Hepatocyte (in vitro differentiated cells): ENCODE results near the gene NANOGP8. TPM values are rescaled to one million over a fixed set of nuclear protein-coding genes. Genes with fewer than 3 reads are reported as not detected.

ENCODE experiments used
- DNase-seq: peaks from one replicate; pipeline ENCODE4 v3.0.0-alpha.2; 2016; ENCODE audit warnings: low spot score
- H2AFZ ChIP-seq: fragments of 200-600 bp; sonication (generic); 2 replicates; pipeline ENCODE4 v1.6.0; 2016; ENCODE audit warnings: antibody characterized with exemption, mild to moderate bottlenecking
- H3K27ac ChIP-seq: fragments of 200-600 bp; sonication (generic); 2 replicates; pipeline ENCODE4 v1.5.1; 2016; ENCODE audit warnings: mild to moderate bottlenecking
- H3K27me3 ChIP-seq: fragments of 200-600 bp; sonication (generic); 2 replicates; pipeline ENCODE4 v1.6.1; 2016
- H3K36me3 ChIP-seq: fragments of 200-600 bp; sonication (generic); replicated peaks from 2 replicates; pipeline ENCODE4 v1.5.1; 2016; ENCODE audit warnings: low read depth; ENCODE audit not compliant: insufficient read depth
- H3K4me1 ChIP-seq: fragments of 200-600 bp; sonication (generic); 2 replicates; pipeline ENCODE4 v1.5.1; 2016; ENCODE audit warnings: mild to moderate bottlenecking, moderate library complexity; ENCODE audit not compliant: insufficient read depth
- H3K4me2 ChIP-seq: fragments of 200-600 bp; sonication (generic); 2 replicates; pipeline ENCODE4 v1.6.0; 2016
- H3K4me3 ChIP-seq: fragments of 200-600 bp; sonication (generic); 2 replicates; pipeline ENCODE4 v1.5.1; 2016; ENCODE audit warnings: mild to moderate bottlenecking
- H3K79me2 ChIP-seq: fragments of 200-600 bp; sonication (generic); 2 replicates; pipeline ENCODE4 v1.6.0; 2017; ENCODE audit warnings: mild to moderate bottlenecking
- H3K9me2 ChIP-seq: fragments of 200-600 bp; sonication (generic); replicated peaks from 2 replicates; pipeline ENCODE4 v1.6.0; 2017; ENCODE audit warnings: mild to moderate bottlenecking; ENCODE audit not compliant: insufficient read depth
- H3K9me3 ChIP-seq: fragments of 200-600 bp; sonication (generic); 2 replicates; pipeline ENCODE4 v1.5.1; 2016; ENCODE audit warnings: low read depth, mild to moderate bottlenecking
- H4K20me1 ChIP-seq: fragments of 200-600 bp; sonication (generic); 2 replicates; pipeline ENCODE4 v1.6.0; 2016; ENCODE audit warnings: mild to moderate bottlenecking; ENCODE audit not compliant: insufficient read depth, poor library complexity, severe bottlenecking
- EZH2 ChIP-seq: fragments of 200-600 bp; sonication (generic); IDR thresholded peaks from 2 replicates; pipeline ENCODE4 v1.6.1; 2016; ENCODE audit warnings: antibody characterized with exemption, mild to moderate bottlenecking, borderline replicate concordance
- EZH2phosphoT487 ChIP-seq: fragments of 200-600 bp; sonication (generic); IDR thresholded peaks from one replicate; pipeline ENCODE4 v1.6.1; 2018; ENCODE audit warnings: antibody characterized with exemption, mild to moderate bottlenecking, low read depth, moderate library complexity; ENCODE audit not compliant: unreplicated experiment, severe bottlenecking
- WGBS: methylation state at CpG from one replicate; pipeline ENCODE4 v1.1.6; 2016; ENCODE audit warnings: low lambda C conversion rate; ENCODE audit errors: missing lambda C conversion rate; 5-methylcytosine and 5-hydroxymethylcytosine counted together
- polyA plus RNA-seq: library from polyadenylated mRNA; unstranded; fragments of >200 nt; fragmentation: Nextera tagmentation; extraction: Ambion mirVana; gene quantifications from 2 replicates; pipeline ENCODE4 v1.2.1, GENCODE V29; 2016
- total RNA-seq: library from RNA; depleted of rRNA; stranded (reverse); fragments of >200 nt; gene quantifications from 2 replicates; pipeline ENCODE4 v1.2.3, GENCODE V29; 2014
- TF ChIP-seq, protein P1 (sequence below): fragments of 200-600 bp; sonication (generic); IDR thresholded peaks from 2 replicates; pipeline ENCODE4 v1.5.1; 2016; ENCODE audit warnings: antibody characterized with exemption, mild to moderate bottlenecking; ENCODE audit not compliant: poor library complexity

Gene NANOGP8
- total and polyA plus RNA-seq, 2 experiments from 2014 or later, result 0.59 TPM; not detected in 1

DNA sequence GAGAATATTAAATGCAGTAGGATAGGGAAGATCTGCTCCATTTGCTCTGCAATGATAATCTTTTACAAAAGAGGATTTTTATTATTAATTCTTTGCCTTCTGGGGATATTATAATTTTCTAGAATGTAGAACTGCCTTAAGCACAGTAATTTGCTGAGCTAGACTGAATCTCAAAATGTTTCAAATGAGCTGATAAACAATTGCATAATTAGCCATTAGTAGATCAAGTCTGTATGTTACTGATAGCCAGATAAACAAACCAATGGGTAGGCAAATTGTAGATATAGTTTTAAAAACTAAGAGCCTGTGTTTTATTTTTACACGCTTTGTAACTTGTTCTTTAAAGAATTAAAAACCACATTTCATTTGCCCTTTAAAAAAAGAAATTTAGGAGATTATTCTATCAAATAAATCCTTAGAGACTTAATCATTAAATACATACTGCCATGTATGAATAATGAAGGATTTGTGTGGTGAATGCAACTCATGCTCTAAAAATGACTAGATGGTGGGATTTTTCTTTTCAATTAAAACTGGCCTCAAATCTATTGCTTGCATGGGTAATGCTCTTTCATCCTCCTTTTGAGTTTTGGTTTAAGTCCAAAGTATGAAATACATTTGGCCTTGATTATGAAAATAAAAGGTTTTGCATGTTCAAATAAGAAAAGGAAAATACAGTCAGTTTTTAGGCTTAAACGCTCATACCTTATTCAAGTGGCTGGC is 32.6 kb upstream of the NANOGP8 start:
- Histone ChIP-seq H2AFZ (no peak overlapping the region), H3K9me2 (no peaks in the 10 kb centered on the region), H3K79me2 (no peaks in the 10 kb centered on the region), H3K4me1 (no peaks in the 10 kb centered on the region), H3K4me2 (no peak overlapping the region), H3K4me3 (no peak overlapping the region), H3K36me3 (no peaks in the 10 kb centered on the region), H3K27me3 (no peaks in the 10 kb centered on the region), H3K9me3 (no peaks in the 10 kb centered on the region), H4K20me1 (no peaks in the 10 kb centered on the region), H3K27ac (no peak overlapping the region)
- TF ChIP-seq, protein P1, sequence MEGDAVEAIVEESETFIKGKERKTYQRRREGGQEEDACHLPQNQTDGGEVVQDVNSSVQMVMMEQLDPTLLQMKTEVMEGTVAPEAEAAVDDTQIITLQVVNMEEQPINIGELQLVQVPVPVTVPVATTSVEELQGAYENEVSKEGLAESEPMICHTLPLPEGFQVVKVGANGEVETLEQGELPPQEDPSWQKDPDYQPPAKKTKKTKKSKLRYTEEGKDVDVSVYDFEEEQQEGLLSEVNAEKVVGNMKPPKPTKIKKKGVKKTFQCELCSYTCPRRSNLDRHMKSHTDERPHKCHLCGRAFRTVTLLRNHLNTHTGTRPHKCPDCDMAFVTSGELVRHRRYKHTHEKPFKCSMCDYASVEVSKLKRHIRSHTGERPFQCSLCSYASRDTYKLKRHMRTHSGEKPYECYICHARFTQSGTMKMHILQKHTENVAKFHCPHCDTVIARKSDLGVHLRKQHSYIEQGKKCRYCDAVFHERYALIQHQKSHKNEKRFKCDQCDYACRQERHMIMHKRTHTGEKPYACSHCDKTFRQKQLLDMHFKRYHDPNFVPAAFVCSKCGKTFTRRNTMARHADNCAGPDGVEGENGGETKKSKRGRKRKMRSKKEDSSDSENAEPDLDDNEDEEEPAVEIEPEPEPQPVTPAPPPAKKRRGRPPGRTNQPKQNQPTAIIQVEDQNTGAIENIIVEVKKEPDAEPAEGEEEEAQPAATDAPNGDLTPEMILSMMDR, result no peak
- TF ChIP-seq EZH2 (no peak), EZH2phosphoT487 (no peak)
- 87% methylated on average over 2 of the region's 2 CpGs for WGBS
- no peak for DNase-seq

DNA sequence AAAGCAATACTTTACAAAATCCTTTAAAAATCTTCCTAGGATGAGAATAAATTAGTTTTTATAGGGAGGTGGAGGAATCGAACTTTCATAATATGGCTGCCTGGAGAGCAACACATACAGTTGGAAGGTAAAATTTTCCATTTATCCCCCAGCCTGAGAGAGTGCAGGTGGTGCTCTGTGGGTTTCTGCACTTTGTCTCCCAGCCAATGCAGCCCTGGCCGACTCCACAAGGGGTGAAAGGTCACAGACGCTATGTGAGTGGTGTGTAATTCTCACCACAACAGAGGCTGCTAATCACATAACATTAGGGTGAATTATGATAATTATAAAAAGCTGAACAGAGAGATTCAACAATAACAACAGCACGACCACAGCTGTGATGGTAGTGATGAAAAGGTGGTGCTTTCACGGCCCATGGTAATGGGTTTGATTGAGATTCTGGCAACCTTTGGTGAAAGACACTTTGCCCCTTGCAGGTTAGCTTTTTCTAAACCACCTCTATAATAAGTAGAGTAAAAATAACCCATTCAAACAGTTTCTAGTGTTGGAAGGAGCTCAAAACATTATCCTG is 30.1 kb upstream of the NANOGP8 start:
- Histone ChIP-seq H3K27ac (no peak overlapping the region), H3K4me1 (no peaks in the 10 kb centered on the region), H3K79me2 (no peaks in the 10 kb centered on the region), H2AFZ (no peak overlapping the region), H3K4me2 (no peak overlapping the region), H3K36me3 (no peaks in the 10 kb centered on the region), H3K9me3 (no peaks in the 10 kb centered on the region), H4K20me1 (no peaks in the 10 kb centered on the region), H3K9me2 (no peaks in the 10 kb centered on the region), H3K4me3 (no peak overlapping the region), H3K27me3 (no peaks in the 10 kb centered on the region)
- no peak for DNase-seq
- WGBS, result 47% methylated on average over 5 of the region's 5 CpGs
- TF ChIP-seq EZH2phosphoT487 (no peak), EZH2 (no peak)
- TF ChIP-seq, protein P1, result no peak

DNA sequence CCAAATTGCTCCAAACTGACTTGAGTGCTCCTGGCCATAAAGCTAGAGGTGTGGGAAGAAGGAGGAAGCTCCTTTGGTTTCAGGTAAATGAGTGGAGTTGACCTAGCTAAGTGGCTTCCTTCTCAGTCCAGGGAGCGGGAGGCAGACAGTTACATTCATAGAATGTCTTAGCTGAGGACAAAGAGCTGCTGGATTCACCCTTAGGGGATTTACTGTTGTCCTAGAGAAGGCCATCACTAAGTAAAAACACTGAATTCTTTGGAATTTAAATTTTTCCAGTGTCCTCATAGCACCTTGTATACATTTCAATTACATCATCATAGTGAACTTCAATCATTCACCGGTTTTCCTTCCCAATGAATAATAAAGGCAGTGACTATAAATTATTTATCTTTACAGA is 27.3 kb upstream of the NANOGP8 start:
- no peak overlapping the region for H3K4me3 ChIP-seq
- DNase-seq, result no peak
- no peaks in the 10 kb centered on the region for H3K27me3 ChIP-seq
- H3K27ac ChIP-seq, result no peak overlapping the region
- no peaks in the 10 kb centered on the region for H3K9me3 ChIP-seq
- no peak overlapping the region for H3K4me2 ChIP-seq
- H3K9me2 ChIP-seq, result no peaks in the 10 kb centered on the region
- no peaks in the 10 kb centered on the region for H4K20me1 ChIP-seq
- H3K79me2 ChIP-seq, result no peaks in the 10 kb centered on the region
- no peak for TF ChIP-seq EZH2
- no peak for TF ChIP-seq EZH2phosphoT487
- TF ChIP-seq, protein P1, result no peak
- 94% methylated on average over 2 of the region's 2 CpGs for WGBS
- no peaks in the 10 kb centered on the region for H3K4me1 ChIP-seq
- no peaks in the 10 kb centered on the region for H3K36me3 ChIP-seq
- no peak overlapping the region for H2AFZ ChIP-seq
